HTERT RPE-1 (cell line): Measurements from ENCODE around the gene CELF6.

Source experiments
- in situ Hi-C: fragments of 300-500 bp; cut with MboI; formaldehyde crosslinking; loops from 4 replicates; pipeline ENCODE4 v1.14.3; 2020; ENCODE audit warnings: low sequenced_read_pairs

Gene CELF6

GRCh38 chr15:72272997-72273352, 47.0 kb downstream of the CELF6 start:
- in situ Hi-C loops, result no loop called here

GRCh38 chr15:72272213-72272996, 47.6 kb downstream of the CELF6 start, which contains the start of gene PARP6:
Gene PARP6 (minus strand): TSS chr15:72272554. CDS start chr15:72267477, 5,077 bp downstream.
- in situ Hi-C loops, result no loop called here

GRCh38 chr15:72271895-72272212, 48.1 kb downstream of the CELF6 start:
- in situ Hi-C loops, result no loop called here

GRCh38 chr15:72271221-72271620, 48.7 kb downstream of the CELF6 start:
- in situ Hi-C loops, result no loop called here

- in situ Hi-C loops, result no loop called here
Observed at GRCh38 chr15:72269739-72270138, 50.2 kb downstream of the CELF6 start.

- in situ Hi-C loops, result no loop called here
Observed at GRCh38 chr15:72265031-72265430, 54.9 kb downstream of the CELF6 start.

- in situ Hi-C loops, result no loop called here
Observed at GRCh38 chr15:72252663-72253299, 67.2 kb downstream of the CELF6 start.

- in situ Hi-C loops, result no loop called here
Observed at GRCh38 chr15:72249142-72249810, 70.7 kb downstream of the CELF6 start.

- in situ Hi-C loops, result no loop called here
Observed at GRCh38 chr15:72248514-72248913, 71.4 kb downstream of the CELF6 start.

- in situ Hi-C loops, result no loop called here
Observed at GRCh38 chr15:72242775-72243370, 77.1 kb downstream of the CELF6 start.

- in situ Hi-C loops, result no loop called here
Observed at GRCh38 chr15:72239652-72240051, 80.3 kb downstream of the CELF6 start.

GRCh38 chr15:72238586-72238985, 81.4 kb downstream of the CELF6 start:
- in situ Hi-C loops, result no loop called here

GRCh38 chr15:72237853-72238224, 82.1 kb downstream of the CELF6 start:
- in situ Hi-C loops, result no loop called here

- in situ Hi-C loops, result no loop called here
Observed at GRCh38 chr15:72237029-72237852, 82.7 kb downstream of the CELF6 start.

- in situ Hi-C loops, result no loop called here
Observed at GRCh38 chr15:72236381-72237003, 83.5 kb downstream of the CELF6 start.

GRCh38 chr15:72235298-72235697, 84.7 kb downstream of the CELF6 start:
- in situ Hi-C loops, result no loop called here
